Activated CD8-positive, alpha-beta T cell treated with anti-CD3 and anti-CD28 coated beads for 36 hours (primary cell): ENCODE measurements around the gene CPPED1. TPM values are rescaled to one million over a fixed set of nuclear protein-coding genes. Genes with fewer than 3 reads are reported as not detected.
"Not testable (repeated sequence)": the region's sequence is repeated elsewhere in the genome, so short reads cannot be mapped to it uniquely, and the experiment has no call there.

Source experiments
- ATAC-seq: fragments of 200-7000 bp; cut with Tn5 transposase; one replicate; pipeline ENCODE4 v1.10.0; 2021; ENCODE audit warnings: mild to moderate bottlenecking, moderate library complexity
- CTCF ChIA-PET: fragments of 350-600 bp; sonication (Branson Sonifier 250); formaldehyde crosslinking; loops from one replicate; lab custom pipeline; 2021; ENCODE audit warnings: antibody characterized with exemption; lab: Charles Lee
- POLR2A ChIA-PET: fragments of 350-600 bp; sonication (Branson Sonifier 250); formaldehyde crosslinking; loops from one replicate; lab custom pipeline; 2021; ENCODE audit warnings: antibody characterized with exemption; lab: Charles Lee
- DNase-seq: peaks from one replicate; pipeline ENCODE4 v3.0.0-alpha.2; 2020
- H3K27ac Mint-ChIP-seq: one replicate; pipeline ENCODE4 v1.8.0; 2021; ENCODE audit warnings: mild to moderate bottlenecking, mixed read lengths
- H3K27me3 Mint-ChIP-seq: one replicate; pipeline ENCODE4 v1.8.0; 2021; ENCODE audit warnings: mixed read lengths
- H3K36me3 Mint-ChIP-seq: one replicate; pipeline ENCODE4 v1.8.0; 2021; ENCODE audit warnings: low read depth, mixed read lengths
- H3K4me1 Mint-ChIP-seq: one replicate; pipeline ENCODE4 v1.8.0; 2021; ENCODE audit warnings: low read depth, mixed read lengths
- H3K4me3 Mint-ChIP-seq: one replicate; pipeline ENCODE4 v1.8.0; 2021; ENCODE audit warnings: mild to moderate bottlenecking, moderate library complexity, mixed read lengths
- H3K9me3 Mint-ChIP-seq: one replicate; pipeline ENCODE4 v1.8.0; 2021; ENCODE audit warnings: mixed read lengths
- intact Hi-C: fragments of 100-400 bp; cut with micrococcal nuclease; formaldehyde crosslinking; loops from one replicate; pipeline ENCODE4 v1.10.0; 2022
- total RNA-seq, 2 experiments: library from RNA; stranded (reverse); gene quantifications; one replicate each; pipeline ENCODE4 v1.2.3, GENCODE V29; 2021
- TF ChIP-seq, protein P1 (sequence below): fragments of 200-600 bp; IDR thresholded peaks from one replicate; pipeline ENCODE4 v1.8.0; 2022; ENCODE audit warnings: antibody characterized with exemption, mild to moderate bottlenecking

CPPED1 gene
- total RNA-seq, 2 experiments from 2014 or later = 5.0 to 5.7 TPM

- Mint-ChIP-seq H3K9me3 (peaks cover 1% of the 10 kb centered on the region), H3K4me1 (peaks cover 16% of the 10 kb centered on the region), H3K27me3 (no peaks in the 10 kb centered on the region), H3K36me3 (no peaks in the 10 kb centered on the region), H3K4me3 (no peak overlapping the region), H3K27ac (no peak overlapping the region)
- POLR2A ChIA-PET = interaction anchor here (1.1 kb wide), 1 partner anchor 12 kb away, joined by 3 read pairs; no protein-coding TSS in a partner anchor
- CTCF ChIA-PET = no interaction called here
- intact Hi-C loops = no loop called here
- TF ChIP-seq, protein P1, sequence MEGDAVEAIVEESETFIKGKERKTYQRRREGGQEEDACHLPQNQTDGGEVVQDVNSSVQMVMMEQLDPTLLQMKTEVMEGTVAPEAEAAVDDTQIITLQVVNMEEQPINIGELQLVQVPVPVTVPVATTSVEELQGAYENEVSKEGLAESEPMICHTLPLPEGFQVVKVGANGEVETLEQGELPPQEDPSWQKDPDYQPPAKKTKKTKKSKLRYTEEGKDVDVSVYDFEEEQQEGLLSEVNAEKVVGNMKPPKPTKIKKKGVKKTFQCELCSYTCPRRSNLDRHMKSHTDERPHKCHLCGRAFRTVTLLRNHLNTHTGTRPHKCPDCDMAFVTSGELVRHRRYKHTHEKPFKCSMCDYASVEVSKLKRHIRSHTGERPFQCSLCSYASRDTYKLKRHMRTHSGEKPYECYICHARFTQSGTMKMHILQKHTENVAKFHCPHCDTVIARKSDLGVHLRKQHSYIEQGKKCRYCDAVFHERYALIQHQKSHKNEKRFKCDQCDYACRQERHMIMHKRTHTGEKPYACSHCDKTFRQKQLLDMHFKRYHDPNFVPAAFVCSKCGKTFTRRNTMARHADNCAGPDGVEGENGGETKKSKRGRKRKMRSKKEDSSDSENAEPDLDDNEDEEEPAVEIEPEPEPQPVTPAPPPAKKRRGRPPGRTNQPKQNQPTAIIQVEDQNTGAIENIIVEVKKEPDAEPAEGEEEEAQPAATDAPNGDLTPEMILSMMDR = no peak
- no peak for DNase-seq
- ATAC-seq = no peak
Observed at GRCh38 chr16:12796498-12796897, 7.2 kb downstream of the CPPED1 start.

DNA sequence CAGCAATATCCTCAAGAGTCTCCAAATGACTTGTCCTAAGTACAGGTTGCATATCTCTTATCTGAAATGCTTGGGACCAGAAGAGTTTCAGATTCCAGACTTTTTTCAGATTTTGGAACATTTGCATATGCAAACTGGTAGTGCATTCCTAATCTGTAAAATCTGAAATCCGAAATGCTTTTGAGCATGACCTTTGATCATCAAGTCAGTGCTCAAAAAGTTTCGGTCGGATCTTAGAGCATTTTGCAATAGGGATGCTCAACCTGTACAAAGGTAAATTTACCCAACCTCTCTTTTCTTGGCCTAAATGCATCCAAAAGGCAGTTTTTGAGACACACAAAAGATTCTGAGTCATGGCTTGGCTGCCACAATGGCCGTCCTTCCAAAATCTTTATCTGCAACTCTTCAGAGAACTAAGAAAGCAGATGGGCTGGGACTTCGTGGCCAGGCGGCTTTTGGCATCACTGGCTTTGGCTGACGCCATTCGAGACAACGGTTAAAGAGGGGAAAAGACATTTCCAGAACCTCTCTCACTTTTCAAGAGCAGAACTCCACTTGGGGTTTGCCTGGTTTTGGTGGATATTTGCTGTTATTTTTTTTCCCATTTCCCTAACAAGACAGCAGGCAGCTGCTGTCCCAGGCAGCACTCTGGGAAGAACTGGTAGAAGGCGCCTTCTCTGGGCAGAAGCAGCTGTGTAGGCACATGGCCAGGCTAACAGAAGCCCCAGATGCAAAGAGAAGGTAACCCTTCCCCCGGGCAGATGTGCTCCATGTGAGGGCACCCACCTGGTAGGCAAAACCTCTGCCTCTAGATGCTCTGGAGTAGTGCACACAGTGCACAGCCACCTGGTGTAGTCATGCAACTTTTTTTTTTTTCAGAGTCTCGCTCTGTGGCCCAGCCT is 8.9 kb downstream of the CPPED1 start:
- ATAC-seq = no peak
- Mint-ChIP-seq H3K36me3 (no peaks in the 10 kb centered on the region), H3K27me3 (no peaks in the 10 kb centered on the region), H3K4me3 (no peak overlapping the region), H3K4me1 (peaks cover 9% of the 10 kb centered on the region), H3K9me3 (peaks cover 1% of the 10 kb centered on the region), H3K27ac (no peak overlapping the region)
- POLR2A ChIA-PET = interaction anchor here (0.9 to 1.2 kb wide), 2 partner anchors 8 to 12 kb away, joined by 3 to 5 read pairs; no protein-coding TSS in a partner anchor
- CTCF ChIA-PET = interaction anchor here (1.0 kb wide), 1 partner anchor 221 kb away, joined by 3 read pairs; no protein-coding TSS in a partner anchor
- TF ChIP-seq, protein P1 = no peak
- no peak for DNase-seq
- intact Hi-C loops = no loop called here

- TF ChIP-seq, protein P1 = no peak
- Mint-ChIP-seq H3K27ac (no peak overlapping the region), H3K36me3 (no peaks in the 10 kb centered on the region)
Observed at GRCh38 chr16:12793865-12794240, 9.8 kb downstream of the CPPED1 start.

GRCh38 chr16:12793120-12793864 is 10.4 kb downstream of the CPPED1 start:
- H3K9me3 Mint-ChIP-seq = peaks cover 1% of the 10 kb centered on the region
- H3K27me3 Mint-ChIP-seq = no peaks in the 10 kb centered on the region
- no peak for ATAC-seq
- H3K4me1 Mint-ChIP-seq = peaks cover 8% of the 10 kb centered on the region
- TF ChIP-seq, protein P1 = no peak
- no peak overlapping the region for H3K4me3 Mint-ChIP-seq
- no peak for DNase-seq
- no peaks in the 10 kb centered on the region for H3K36me3 Mint-ChIP-seq
- POLR2A ChIA-PET = interaction anchor here (0.9 to 1.2 kb wide), 2 partner anchors 10 kb away, joined by 3 to 5 read pairs; no protein-coding TSS in a partner anchor
- CTCF ChIA-PET = no interaction called here
- intact Hi-C loops = no loop called here
- H3K27ac Mint-ChIP-seq = no peak overlapping the region

More at GRCh38 chr16:12793865-12794240, 9.8 kb downstream of the CPPED1 start:
- Mint-ChIP-seq H3K4me3 (no peak overlapping the region), H3K9me3 (peaks cover 1% of the 10 kb centered on the region), H3K4me1 (peaks cover 9% of the 10 kb centered on the region), H3K27me3 (no peaks in the 10 kb centered on the region)
- intact Hi-C loops = no loop called here
- no peak for DNase-seq
- CTCF ChIA-PET = no interaction called here
- ATAC-seq = no peak
- POLR2A ChIA-PET = interaction anchor here (0.9 to 1.2 kb wide), 2 partner anchors 9 to 11 kb away, joined by 3 to 5 read pairs; no protein-coding TSS in a partner anchor

GRCh38 chr16:12792528-12792927 is 11.2 kb downstream of the CPPED1 start:
- H3K36me3 Mint-ChIP-seq, H3K27me3 Mint-ChIP-seq, H3K27ac Mint-ChIP-seq, H3K4me3 Mint-ChIP-seq, DNase-seq, CTCF ChIA-PET, intact Hi-C loops, H3K9me3 Mint-ChIP-seq, POLR2A ChIA-PET, ATAC-seq, H3K4me1 Mint-ChIP-seq: not testable (repeated sequence)
